T-helper 9 cell (primary cell): ENCODE results near the gene GPR158.

ENCODE experiments used
- DNase-seq: peaks from one replicate; pipeline ENCODE4 v3.0.0-alpha.2; 2020

Gene GPR158

GRCh38 chr10:25198151-25198550, 23.4 kb downstream of the GPR158 start:
- DNase-seq, result no peak

GRCh38 chr10:25206693-25207414, 32.1 kb downstream of the GPR158 start:
- DNase-seq, result no peak

- no peak for DNase-seq
These were observed 34.8 kb downstream of the GPR158 start for GRCh38 chr10:25209618-25210017.

GRCh38 chr10:25210265-25210664, 35.5 kb downstream of the GPR158 start:
- no peak for DNase-seq

- DNase-seq, result no peak
These were observed 45.4 kb downstream of the GPR158 start for GRCh38 chr10:25220156-25220555.

GRCh38 chr10:25222085-25222660, 47.4 kb downstream of the GPR158 start:
- no peak for DNase-seq

- DNase-seq, result no peak
These were observed 52.2 kb downstream of the GPR158 start for GRCh38 chr10:25226775-25227682.

- no peak for DNase-seq
These were observed 57.0 kb downstream of the GPR158 start for GRCh38 chr10:25231751-25232150.

- no peak for DNase-seq
These were observed 57.4 kb downstream of the GPR158 start for GRCh38 chr10:25232204-25232603.

GRCh38 chr10:25245165-25245564, 70.4 kb downstream of the GPR158 start:
- no peak for DNase-seq

- no peak for DNase-seq
These were observed 82.8 kb downstream of the GPR158 start for GRCh38 chr10:25257646-25258045.

GRCh38 chr10:25261110-25261509, 86.3 kb downstream of the GPR158 start:
- no peak for DNase-seq

- no peak for DNase-seq
These were observed 86.8 kb downstream of the GPR158 start for GRCh38 chr10:25261558-25261957.

- DNase-seq, result no peak
These were observed 89.1 kb downstream of the GPR158 start for GRCh38 chr10:25263931-25264330.

- no peak for DNase-seq
These were observed 103.4 kb downstream of the GPR158 start for GRCh38 chr10:25278180-25278579.

- no peak for DNase-seq
These were observed 105.3 kb downstream of the GPR158 start for GRCh38 chr10:25280076-25280475.

GRCh38 chr10:25280573-25280972, 105.8 kb downstream of the GPR158 start:
- no peak for DNase-seq

- no peak for DNase-seq
These were observed 111.0 kb downstream of the GPR158 start for GRCh38 chr10:25285809-25286208.

- no peak for DNase-seq
These were observed 113.4 kb downstream of the GPR158 start for GRCh38 chr10:25288181-25288580.

- no peak for DNase-seq
These were observed 119.5 kb downstream of the GPR158 start for GRCh38 chr10:25294032-25294926.

- DNase-seq, result no peak
These were observed 121.5 kb downstream of the GPR158 start for GRCh38 chr10:25296324-25296723.

GRCh38 chr10:25297466-25297865, 122.7 kb downstream of the GPR158 start:
- DNase-seq, result no peak

- no peak for DNase-seq
These were observed 125.3 kb downstream of the GPR158 start for GRCh38 chr10:25300073-25300472.
